Adrenal gland (tissue), 5 donors: ENCODE measurements around the gene CPOX.

Experiments
- POLR2A ChIP-seq, 2 donors: fragments of 450-650 bp; IDR thresholded peaks; one replicate each; pipeline ENCODE4 v1.6.1; 2017; ENCODE audit warnings: antibody characterized with exemption in 2 of 2, mild to moderate bottlenecking in 2 of 2, moderate library complexity in 1 of 2
- TF ChIP-seq, protein P1 (sequence below), 6 experiments: fragments of 450-650 bp in 4 of 6; fragments of 200-600 bp in 2 of 6; sonication (generic) in 1 of 6; IDR thresholded peaks; 1 replicate in 5 of 6; 2 replicates in 1 of 6; pipeline versions ENCODE4 v1.5.1 to v1.8.0; 2016 to 2021; ENCODE audit warnings: antibody characterized with exemption in 6 of 6, mild to moderate bottlenecking in 2 of 6, moderate library complexity in 1 of 6
- donor health status: DM: no; HTN: no; CAD: no.

DNA sequence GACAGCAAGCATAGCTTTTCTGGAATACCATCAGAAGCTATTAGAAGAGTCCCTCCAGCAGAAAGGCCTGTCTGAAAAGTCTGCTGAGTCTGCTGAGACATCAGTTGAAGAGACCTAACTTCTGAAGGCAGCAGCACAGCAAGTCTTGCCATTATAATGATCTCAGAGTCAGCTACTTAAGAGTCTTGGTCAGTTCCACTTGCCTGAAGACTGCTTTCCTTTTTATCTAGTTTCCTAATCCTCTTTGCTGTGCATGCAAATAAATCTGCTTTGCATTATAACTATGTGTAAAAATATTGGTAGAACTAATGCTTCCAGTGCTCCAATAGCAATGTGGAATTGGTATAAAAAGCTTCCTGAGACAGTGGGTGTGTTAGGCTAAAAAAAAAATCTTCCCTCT, 34.9 kb upstream of the CPOX start:
- TF ChIP-seq, protein P1, sequence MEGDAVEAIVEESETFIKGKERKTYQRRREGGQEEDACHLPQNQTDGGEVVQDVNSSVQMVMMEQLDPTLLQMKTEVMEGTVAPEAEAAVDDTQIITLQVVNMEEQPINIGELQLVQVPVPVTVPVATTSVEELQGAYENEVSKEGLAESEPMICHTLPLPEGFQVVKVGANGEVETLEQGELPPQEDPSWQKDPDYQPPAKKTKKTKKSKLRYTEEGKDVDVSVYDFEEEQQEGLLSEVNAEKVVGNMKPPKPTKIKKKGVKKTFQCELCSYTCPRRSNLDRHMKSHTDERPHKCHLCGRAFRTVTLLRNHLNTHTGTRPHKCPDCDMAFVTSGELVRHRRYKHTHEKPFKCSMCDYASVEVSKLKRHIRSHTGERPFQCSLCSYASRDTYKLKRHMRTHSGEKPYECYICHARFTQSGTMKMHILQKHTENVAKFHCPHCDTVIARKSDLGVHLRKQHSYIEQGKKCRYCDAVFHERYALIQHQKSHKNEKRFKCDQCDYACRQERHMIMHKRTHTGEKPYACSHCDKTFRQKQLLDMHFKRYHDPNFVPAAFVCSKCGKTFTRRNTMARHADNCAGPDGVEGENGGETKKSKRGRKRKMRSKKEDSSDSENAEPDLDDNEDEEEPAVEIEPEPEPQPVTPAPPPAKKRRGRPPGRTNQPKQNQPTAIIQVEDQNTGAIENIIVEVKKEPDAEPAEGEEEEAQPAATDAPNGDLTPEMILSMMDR (IDR thresholded peaks at IDR 0.05) = no peak
- TF ChIP-seq POLR2A (IDR thresholded peaks at IDR 0.05) = no peak
